Measurements from ENCODE around the gene RAPGEF6. TPM values are rescaled to one million over a fixed set of nuclear protein-coding genes. Genes with fewer than 3 reads are reported as not detected.

The RAPGEF6 gene
- total RNA-seq (2021) (21.6 and 26.1 TPM in 2 replicates), Bru-seq, nascent RNA (percentile 92 among the genes with signal in this experiment), BruChase-seq, experiment 1, labeled RNA remaining after a 2-hour chase (percentile 98 among the genes with signal in this experiment), BruChase-seq, experiment 2, labeled RNA remaining after a 6-hour chase (percentile 86 among the genes with signal in this experiment)
- long read RNA-seq, partial matches to known transcripts = 2 of 4 reads
- long read RNA-seq, other reads (novel, unspliced or antisense) = 2 of 4 reads

- DNase-seq (ENCODE audit: low spot score) = peak; percentile 100
- no peaks in the 10 kb centered on the region for H3K4me1 ChIP-seq (ENCODE audit: insufficient read depth, low read length, poor library complexity, severe bottlenecking)
- H3K4me3 ChIP-seq (ENCODE audit: low read depth, low read length, poor library complexity, severe bottlenecking) = peak within 1 kb of the TSS; percentile 64
- TF ChIP-seq EZH2 (IDR thresholded peaks at IDR 0.05; ENCODE audit: borderline replicate concordance, low read depth, low read length, poor library complexity, severe bottlenecking) (no peak), CTCF (conservative IDR thresholded peaks at IDR 0.05; ENCODE audit: low read depth, low read length) (no peak)
- no peaks in the 10 kb centered on the region for H3K36me3 ChIP-seq (ENCODE audit: insufficient read depth, low read length, poor library complexity, severe bottlenecking)
- POLR2A ChIA-PET (ENCODE audit: low non-redundant PET) = interaction anchor here (0.7 kb wide), 1 partner anchor 525 kb away, joined by 3 read pairs; no protein-coding TSS in a partner anchor
- H3K9me3 ChIP-seq (ENCODE audit: low read depth, low read length, poor library complexity, severe bottlenecking) = no peaks in the 10 kb centered on the region
- CTCF ChIA-PET = interaction anchor here (0.6 kb wide), 1 partner anchor 480 kb away, joined by 3 read pairs; no protein-coding TSS in a partner anchor
- intact Hi-C loops (cut with micrococcal nuclease; ENCODE audit: unreplicated experiment) = loop anchor here (5.0 kb wide), 1 partner anchor 162 kb away; the partner anchor contains the start of gene FNIP1
- BruUV-seq (replicated peaks) = no TSS peak
- peak within 1 kb of the TSS; percentile 97 for H3K27ac ChIP-seq (ENCODE audit: low read depth, low read length, poor library complexity, severe bottlenecking)
- no peaks in the 10 kb centered on the region for H3K27me3 ChIP-seq (replicated peaks; ENCODE audit: insufficient read depth, low read depth, low read length, poor library complexity)
These were observed at the start of gene RAPGEF6 for GRCh38 chr5:131634996-131635683. Gene RAPGEF6, minus strand, starts transcription at chr5:131635229. Its CDS starts 199 bp downstream, at chr5:131635030.

- Histone ChIP-seq H3K9me3 (ENCODE audit: low read depth, low read length, poor library complexity, severe bottlenecking) (no peaks in the 10 kb centered on the region), H3K27me3 (replicated peaks; ENCODE audit: insufficient read depth, low read depth, low read length, poor library complexity) (no peaks in the 10 kb centered on the region), H3K27ac (ENCODE audit: low read depth, low read length, poor library complexity, severe bottlenecking) (no peak overlapping the region), H3K36me3 (ENCODE audit: insufficient read depth, low read length, poor library complexity, severe bottlenecking) (no peaks in the 10 kb centered on the region), H3K4me3 (ENCODE audit: low read depth, low read length, poor library complexity, severe bottlenecking) (no peak overlapping the region), H3K4me1 (ENCODE audit: insufficient read depth, low read length, poor library complexity, severe bottlenecking) (no peaks in the 10 kb centered on the region)
- POLR2A ChIA-PET (ENCODE audit: low non-redundant PET) = no interaction called here
- CTCF ChIA-PET = no interaction called here
- no TSS peak for BruUV-seq (replicated peaks)
- intact Hi-C loops (cut with micrococcal nuclease; ENCODE audit: unreplicated experiment) = no loop called here
- DNase-seq (ENCODE audit: low spot score) = no peak
- TF ChIP-seq CTCF (conservative IDR thresholded peaks at IDR 0.05; ENCODE audit: low read depth, low read length) (no peak), EZH2 (IDR thresholded peaks at IDR 0.05; ENCODE audit: borderline replicate concordance, low read depth, low read length, poor library complexity, severe bottlenecking) (no peak)
These were observed 49.6 kb upstream of the RAPGEF6 start for GRCh38 chr5:131684595-131684994.

- CTCF ChIA-PET = no interaction called here
- intact Hi-C loops (cut with micrococcal nuclease; ENCODE audit: unreplicated experiment) = no loop called here
- Histone ChIP-seq H3K9me3 (ENCODE audit: low read depth, low read length, poor library complexity, severe bottlenecking) (no peaks in the 10 kb centered on the region), H3K4me1 (ENCODE audit: insufficient read depth, low read length, poor library complexity, severe bottlenecking) (no peaks in the 10 kb centered on the region), H3K4me3 (ENCODE audit: low read depth, low read length, poor library complexity, severe bottlenecking) (no peak overlapping the region), H3K36me3 (ENCODE audit: insufficient read depth, low read length, poor library complexity, severe bottlenecking) (no peaks in the 10 kb centered on the region), H3K27ac (ENCODE audit: low read depth, low read length, poor library complexity, severe bottlenecking) (no peak overlapping the region), H3K27me3 (replicated peaks; ENCODE audit: insufficient read depth, low read depth, low read length, poor library complexity) (no peaks in the 10 kb centered on the region)
- BruUV-seq (replicated peaks) = no TSS peak
- POLR2A ChIA-PET (ENCODE audit: low non-redundant PET) = no interaction called here
- TF ChIP-seq CTCF (conservative IDR thresholded peaks at IDR 0.05; ENCODE audit: low read depth, low read length) (no peak), EZH2 (IDR thresholded peaks at IDR 0.05; ENCODE audit: borderline replicate concordance, low read depth, low read length, poor library complexity, severe bottlenecking) (no peak)
- DNase-seq (ENCODE audit: low spot score) = no peak
These were observed 49.0 kb upstream of the RAPGEF6 start for GRCh38 chr5:131684051-131684450.

Data from A673 (cell line).